H1 (cell line): ENCODE data around the gene SFXN4. TPM values are rescaled to one million over a fixed set of nuclear protein-coding genes. Genes with fewer than 3 reads are reported as not detected.

Experiments
- CTCF ChIA-PET: fragments of 300-600 bp; sonication (Branson Sonifier 250); formaldehyde crosslinking; loops from one replicate; lab custom pipeline; 2021; ENCODE audit not compliant: partially characterized antibody; lab: Charles Lee
- POLR2A ChIA-PET: fragments of 300-600 bp; sonication (Branson Sonifier 250); formaldehyde crosslinking; loops from one replicate; lab custom pipeline; 2021; ENCODE audit warnings: inconsistent platforms; ENCODE audit not compliant: partially characterized antibody; lab: Charles Lee
- DNase-seq, 2 experiments: peaks; one replicate each; pipeline versions ENCODE4 v3.0.0 to v3.0.0-alpha.2; 2010 to 2022; ENCODE audit warnings: low spot score in 2 of 2, low read depth in 1 of 2, mixed read lengths in 1 of 2
- FAIRE-seq: peaks from 2 replicates; lab custom pipeline; 2011; peaks lifted over from hg19 to GRCh38; lab: Jason Lieb, UNC
- H2AFZ ChIP-seq: 2 replicates; pipeline ENCODE4 v1.8.1; 2012; ENCODE audit warnings: low read length, inconsistent platforms
- H2AK5ac ChIP-seq: 2 replicates; pipeline ENCODE4 v1.6.1; 2013; ENCODE audit warnings: low read depth, low read length
- H2BK120ac ChIP-seq: replicated peaks from 2 replicates; pipeline ENCODE3; 2013; ENCODE audit warnings: low read depth, low read length, inconsistent platforms
- H2BK12ac ChIP-seq: 2 replicates; pipeline ENCODE4 v1.6.1; 2013; ENCODE audit warnings: low read depth, low read length
- H2BK15ac ChIP-seq: 2 replicates; pipeline ENCODE4 v1.6.1; 2013; ENCODE audit warnings: low read length
- H2BK20ac ChIP-seq: 2 replicates; pipeline ENCODE4 v1.6.1; 2013; ENCODE audit warnings: low read length
- H2BK5ac ChIP-seq: 2 replicates; pipeline ENCODE4 v1.6.1; 2013; ENCODE audit warnings: low read depth, low read length
- H3K14ac ChIP-seq: 2 replicates; pipeline ENCODE4 v1.6.1; 2013; ENCODE audit warnings: inconsistent platforms; ENCODE audit not compliant: insufficient read length
- H3K18ac ChIP-seq: 2 replicates; pipeline ENCODE4 v1.6.1; 2013; ENCODE audit warnings: low read length; ENCODE audit errors: extremely low read depth
- H3K23ac ChIP-seq: 2 replicates; pipeline ENCODE4 v1.6.1; 2013; ENCODE audit warnings: inconsistent platforms; ENCODE audit not compliant: insufficient read length
- H3K23me2 ChIP-seq: 2 replicates; pipeline ENCODE4 v1.6.1; 2013; ENCODE audit warnings: low read depth, low read length
- H3K27ac ChIP-seq: 2 replicates; pipeline ENCODE4 v1.6.1; 2011; ENCODE audit warnings: low read depth, low read length, inconsistent platforms
- H3K27me3 ChIP-seq, 4 experiments: replicated peaks in 1 of 4; 1 replicate in 1 of 4; 2 replicates in 3 of 4; pipeline versions ENCODE4 v1.6.1 to v1.8.1; 2011 to 2013; ENCODE audit warnings: low read length in 3 of 4, mild to moderate bottlenecking in 3 of 4, inconsistent platforms in 2 of 4, mixed read lengths in 2 of 4, moderate library complexity in 1 of 4; ENCODE audit not compliant: control insufficient read depth in 3 of 4, insufficient read depth in 3 of 4; ENCODE audit errors: extremely low read depth in 1 of 4
- H3K36me3 ChIP-seq, 4 experiments: 2 replicates each; pipeline versions ENCODE4 v1.6.1 to v1.8.1; 2011 to 2013; ENCODE audit warnings: mild to moderate bottlenecking in 4 of 4, low read length in 3 of 4, moderate library complexity in 2 of 4, control low read depth in 1 of 4, inconsistent platforms in 1 of 4; ENCODE audit not compliant: insufficient read depth in 4 of 4, control insufficient read depth in 2 of 4
- H3K4ac ChIP-seq: replicated peaks from 2 replicates; pipeline ENCODE3; 2013; ENCODE audit warnings: low read length, low read depth, mixed read lengths, inconsistent platforms; ENCODE audit not compliant: insufficient read length
- H3K4me1 ChIP-seq, 4 experiments: replicated peaks in 1 of 4; 1 replicate in 1 of 4; 2 replicates in 3 of 4; pipeline versions ENCODE4 v1.6.1 to v1.8.1; 2011 to 2013; ENCODE audit warnings: low read length in 3 of 4, inconsistent platforms in 2 of 4, mixed read lengths in 1 of 4; ENCODE audit not compliant: insufficient read depth in 4 of 4, control insufficient read depth in 3 of 4
- H3K4me2 ChIP-seq, 2 experiments: 2 replicates each; pipeline versions ENCODE4 v1.6.1 to v1.8.1; 2011 to 2013; ENCODE audit warnings: low read depth in 2 of 2, low read length in 2 of 2, control low read depth in 1 of 2, inconsistent platforms in 1 of 2, mild to moderate bottlenecking in 1 of 2; ENCODE audit not compliant: insufficient read depth in 1 of 2
- H3K4me3 ChIP-seq, 4 experiments: fragments of 200-600, 300-600 bp in 1 of 4; sonication (generic), shearing (Covaris generic), sonication (Bioruptor Twin) in 1 of 4; 2 replicates each; pipeline versions ENCODE4 v1.5.1 to v1.8.1; 2011 to 2016; ENCODE audit warnings: low read length in 4 of 4, low read depth in 3 of 4, control low read depth in 2 of 4, inconsistent platforms in 2 of 4, mild to moderate bottlenecking in 2 of 4, mixed read lengths in 1 of 4, moderate library complexity in 1 of 4; ENCODE audit not compliant: insufficient read depth in 2 of 4; ENCODE audit errors: extremely low read depth in 1 of 4
- H3K56ac ChIP-seq: replicated peaks from 2 replicates; pipeline ENCODE3; 2013; ENCODE audit warnings: low read depth, mild to moderate bottlenecking, mixed read lengths, low read length, inconsistent platforms; ENCODE audit not compliant: insufficient read length
- H3K79me1 ChIP-seq: 2 replicates; pipeline ENCODE4 v1.6.1; 2013; ENCODE audit warnings: low read depth, low read length, control low read depth
- H3K79me2 ChIP-seq, 2 experiments: 2 replicates each; pipeline versions ENCODE4 v1.6.1 to v1.8.1; 2012 to 2013; ENCODE audit warnings: low read length in 2 of 2, mild to moderate bottlenecking in 2 of 2, inconsistent platforms in 1 of 2; ENCODE audit not compliant: insufficient read depth in 2 of 2, control insufficient read depth in 1 of 2
- H3K9ac ChIP-seq, 4 experiments: replicated peaks in 1 of 4; 1 replicate in 1 of 4; 2 replicates in 3 of 4; pipeline versions ENCODE4 v1.6.1 to v1.8.1; 2011 to 2013; ENCODE audit warnings: low read depth in 3 of 4, low read length in 3 of 4, control low read depth in 2 of 4, mild to moderate bottlenecking in 2 of 4, moderate library complexity in 2 of 4, inconsistent platforms in 1 of 4; ENCODE audit errors: extremely low read depth in 1 of 4
- H3K9me3 ChIP-seq, 2 experiments: 2 replicates each; pipeline versions ENCODE4 v1.6.1 to v1.8.1; 2012 to 2013; ENCODE audit warnings: mild to moderate bottlenecking in 2 of 2, moderate library complexity in 2 of 2, control low read depth in 1 of 2, inconsistent platforms in 1 of 2, low read depth in 1 of 2, low read length in 1 of 2, mixed read lengths in 1 of 2; ENCODE audit not compliant: insufficient read depth in 2 of 2
- H4K20me1 ChIP-seq, 2 experiments: replicated peaks in 1 of 2; 2 replicates each; pipeline versions ENCODE3 to v1.8.1; 2011 to 2013; ENCODE audit warnings: inconsistent platforms in 2 of 2, low read length in 2 of 2, mild to moderate bottlenecking in 1 of 2; ENCODE audit not compliant: insufficient read depth in 2 of 2, control insufficient read depth in 1 of 2
- H4K5ac ChIP-seq: 2 replicates; pipeline ENCODE4 v1.6.1; 2013; ENCODE audit warnings: low read length, low read depth, mixed read lengths, inconsistent platforms; ENCODE audit not compliant: insufficient read length
- H4K8ac ChIP-seq: 2 replicates; pipeline ENCODE4 v1.8.0; 2013; ENCODE audit warnings: mild to moderate bottlenecking, moderate library complexity, low read length, inconsistent platforms; ENCODE audit not compliant: insufficient read depth; ENCODE audit errors: extremely low read depth
- H4K91ac ChIP-seq: replicated peaks from 2 replicates; pipeline ENCODE3; 2013; ENCODE audit warnings: low read length, mixed read lengths, inconsistent platforms; ENCODE audit not compliant: insufficient read length
- ASH2L ChIP-seq: fragments of 200-600, 300-600 bp; sonication (generic); IDR thresholded peaks from one replicate; pipeline ENCODE4 v1.7.1; 2017; ENCODE audit warnings: low read length
- BACH1 ChIP-seq: IDR thresholded peaks from 2 replicates; pipeline ENCODE4 v1.6.1; 2012; ENCODE audit warnings: low read length, improper control_type of control experiment
- BCL11A ChIP-seq, 2 experiments: IDR thresholded peaks; one replicate each; pipeline ENCODE4 v1.6.1; 2011; ENCODE audit warnings: low read depth in 2 of 2, low read length in 2 of 2, mild to moderate bottlenecking in 2 of 2
- CHD2 ChIP-seq: IDR thresholded peaks from 2 replicates; pipeline ENCODE4 v1.6.1; 2012; ENCODE audit warnings: low read length, improper control_type of control experiment
- CTBP2 ChIP-seq: IDR thresholded peaks from 2 replicates; pipeline ENCODE4 v1.7.0; 2011; ENCODE audit warnings: borderline replicate concordance, mild to moderate bottlenecking, moderate library complexity, mixed read lengths, low read length; ENCODE audit not compliant: insufficient read depth, insufficient read length
- EZH2 ChIP-seq: fragments of 200-600 bp; sonication (generic); IDR thresholded peaks from 2 replicates; pipeline ENCODE4 v1.7.1; 2012; ENCODE audit warnings: low read depth, mild to moderate bottlenecking, moderate library complexity, low read length, inconsistent platforms; ENCODE audit not compliant: severe bottlenecking
- FOSL1 ChIP-seq: IDR thresholded peaks from 2 replicates; pipeline ENCODE4 v1.6.1; 2011; ENCODE audit warnings: mild to moderate bottlenecking, low read depth, low read length, moderate library complexity; ENCODE audit not compliant: insufficient read depth
- GABPA ChIP-seq: IDR thresholded peaks from 2 replicates; pipeline ENCODE4 v1.6.1; 2011; ENCODE audit warnings: mild to moderate bottlenecking, low read length, moderate library complexity, borderline replicate concordance; ENCODE audit not compliant: insufficient read depth
- RFX5 ChIP-seq: IDR thresholded peaks from 2 replicates; pipeline ENCODE4 v1.6.1; 2011; ENCODE audit warnings: low read depth, low read length, improper control_type of control experiment, borderline replicate concordance
- SAP30 ChIP-seq: fragments of 300-600 bp; sonication (generic); IDR thresholded peaks from 2 replicates; pipeline ENCODE4 v1.7.1; 2012; ENCODE audit warnings: low read length, moderate library complexity, mild to moderate bottlenecking, inconsistent platforms; ENCODE audit not compliant: insufficient read depth, insufficient replicate concordance
- SIN3A ChIP-seq, 2 experiments: IDR thresholded peaks in 1 of 2; conservative IDR thresholded peaks in 1 of 2; 2 replicates each; pipeline ENCODE4 v1.6.1; 2011 to 2012; ENCODE audit warnings: low read length in 2 of 2, improper control_type of control experiment in 1 of 2, low read depth in 1 of 2, mild to moderate bottlenecking in 1 of 2
- SP2 ChIP-seq: IDR thresholded peaks from 2 replicates; pipeline ENCODE4 v1.6.1; 2012; ENCODE audit warnings: mild to moderate bottlenecking, low read length, inconsistent platforms
- TAF7 ChIP-seq: optimal IDR thresholded peaks from 2 replicates; pipeline ENCODE3; 2011; ENCODE audit warnings: low read depth, mild to moderate bottlenecking, inconsistent platforms, low read length, moderate library complexity, borderline replicate concordance
- TEAD4 ChIP-seq: IDR thresholded peaks from 2 replicates; pipeline ENCODE4 v1.6.1; 2012; ENCODE audit warnings: low read depth, low read length, inconsistent platforms, mixed read lengths
- WGBS, 2 experiments: shearing (Covaris generic) in 1 of 2; methylation state at CpG; one replicate each; pipeline versions ENCODE4 v1.1.6 to v1.1.7; 2013 to 2015; ENCODE audit warnings: low lambda C conversion rate in 2 of 2, mixed read lengths in 2 of 2, inconsistent platforms in 1 of 2, low coverage in 1 of 2, missing lambda C conversion rate in 1 of 2; ENCODE audit not compliant: insufficient replicate concordance in 2 of 2, insufficient coverage in 1 of 2, insufficient read length in 1 of 2; ENCODE audit errors: extremely low coverage in 1 of 2, missing lambda C conversion rate in 1 of 2; 5-methylcytosine and 5-hydroxymethylcytosine counted together
- polyA plus RNA-seq, 7 experiments: library from polyadenylated mRNA; depleted of rRNA in 3 of 7; stranded (reverse) in 5 of 7; unstranded in 2 of 7; fragments of >200 nt in 5 of 7; fragments of 200-250 nt in 2 of 7; gene quantifications; 1 replicate in 5 of 7; 2 replicates in 1 of 7; 4 replicates in 1 of 7; pipeline versions ENCODE4 v1.2.1 to v1.2.3, GENCODE V29; 2011 to 2013; ENCODE audit warnings: missing spikeins in 2 of 7, mixed read lengths in 2 of 7
- total RNA-seq: library from RNA; stranded (reverse); fragmentation: NEBNext Ultra II Directional; extraction: Animal tissue kit (Norgen Biotek cat#: 25700); gene quantifications from 2 replicates; pipeline ENCODE4 v1.2.1, GENCODE V29; 2021

Gene SFXN4
- total and polyA plus RNA-seq, 2 of the 8 experiments (the other 6 are each of a cell fraction or from before 2014, with no cell fraction given) = 15.4 to 21.6 TPM

DNA sequence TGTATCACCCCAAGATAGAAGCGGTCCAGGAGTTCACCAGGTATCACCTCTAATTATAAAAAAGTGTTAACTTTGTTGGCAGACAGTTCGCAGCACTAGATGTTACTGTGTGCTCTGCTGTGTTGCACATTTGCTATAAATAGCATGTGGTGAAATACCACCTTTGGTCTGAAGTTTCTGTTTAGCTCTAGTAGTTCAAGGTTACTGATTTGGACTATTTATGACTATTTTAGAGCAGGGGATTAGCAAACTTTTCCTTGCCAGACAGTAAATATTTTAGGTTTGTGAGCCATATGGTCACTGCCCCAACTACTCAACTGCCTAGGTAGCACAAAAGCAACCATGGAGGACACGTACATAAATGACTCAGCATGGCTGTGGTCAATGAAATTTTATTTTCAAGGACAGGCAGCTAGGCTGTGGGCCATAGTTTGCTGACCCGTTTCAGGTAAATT, 45.1 kb downstream of the SFXN4 start:
- Histone ChIP-seq H2BK120ac (no peak overlapping the region), H3K9me3 (no peaks in the 10 kb centered on the region), H3K36me3 (peaks cover 11 to 64% (median 39%) of the 10 kb centered on the region in 4 experiments), H3K4me2 (no peak overlapping the region), H3K4me1 (no peaks in the 10 kb centered on the region), H3K4ac (no peak overlapping the region), H3K79me1 (no peaks in the 10 kb centered on the region), H3K9ac (no peak overlapping the region), H4K20me1 (no peaks in the 10 kb centered on the region), H3K79me2 (no peaks in the 10 kb centered on the region), H3K23me2 (no peaks in the 10 kb centered on the region), H2AFZ (no peak overlapping the region), H2BK5ac (no peak overlapping the region), H3K27me3 (no peaks in the 10 kb centered on the region), H3K23ac (no peak overlapping the region), H2BK15ac (no peak overlapping the region), H4K8ac (no peak overlapping the region), H4K5ac (no peak overlapping the region), H4K91ac (no peak overlapping the region), H3K18ac (no peak overlapping the region), H3K4me3 (no peak overlapping the region), H2AK5ac (no peak overlapping the region), H3K14ac (no peak overlapping the region), H3K56ac (no peak overlapping the region), H2BK12ac (no peak overlapping the region), H2BK20ac (no peak overlapping the region), H3K27ac (no peak overlapping the region)
- ChIA-PET CTCF (interaction anchor here (0.6 to 0.7 kb wide), 2 partner anchors 73 to 406 kb away, joined by 5 to 6 read pairs; no protein-coding TSS in a partner anchor), POLR2A (interaction anchor here (0.6 kb wide), 1 partner anchor 487 kb away, joined by 3 read pairs; no protein-coding TSS in a partner anchor)
- DNase-seq (no peak), FAIRE-seq (no peak)
- 89% methylated on average over 4 of the region's 4 CpGs; no CpG with 5 or more reads in 1 of the 2 experiments for WGBS, 2 experiments
- TF ChIP-seq SP2 = no peak
- TF ChIP-seq EZH2 = no peak
- no peak for TF ChIP-seq CTBP2
- no peak for TF ChIP-seq BACH1
- no peak for TF ChIP-seq TEAD4
- no peak for TF ChIP-seq TAF7
- TF ChIP-seq SAP30 = no peak
- TF ChIP-seq BCL11A (IDR thresholded peaks at IDR 0.05; ENCODE audit: low read depth in 2 of 2, low read length in 2 of 2) = no peak
- no peak for TF ChIP-seq GABPA
- no peak for TF ChIP-seq CHD2
- no peak for TF ChIP-seq FOSL1
- no peak for TF ChIP-seq RFX5
- no peak for TF ChIP-seq ASH2L
- TF ChIP-seq SIN3A (conservative IDR thresholded peaks at IDR 0.05 in 1 of 2, IDR thresholded peaks at IDR 0.05 in 1 of 2; ENCODE audit: low read depth in 1 of 2, low read length in 2 of 2) = no peak
